ENCODE measurements around the gene SARS2.

DNA sequence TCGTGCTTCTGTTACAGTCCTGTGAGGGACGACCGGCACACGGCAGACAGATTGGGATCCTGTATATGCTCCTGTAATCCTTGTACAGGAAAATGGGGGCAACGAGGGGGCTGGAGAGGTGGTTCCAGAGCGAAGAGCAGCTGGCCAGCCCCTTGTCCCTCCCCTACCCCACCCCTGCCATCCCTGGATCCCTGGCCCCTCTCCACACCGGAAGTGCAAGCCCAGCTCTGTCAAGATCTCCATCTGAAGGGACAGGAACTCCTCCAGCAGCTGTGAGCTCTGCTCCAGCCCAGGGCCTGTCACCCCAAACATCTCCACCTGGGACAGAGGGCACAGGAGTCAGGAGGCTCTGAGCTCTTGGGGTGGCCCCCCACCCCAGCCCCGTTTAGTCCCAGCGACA lies 13.0 kb downstream of the SARS2 start:
- TF ChIP-seq, protein P1, sequence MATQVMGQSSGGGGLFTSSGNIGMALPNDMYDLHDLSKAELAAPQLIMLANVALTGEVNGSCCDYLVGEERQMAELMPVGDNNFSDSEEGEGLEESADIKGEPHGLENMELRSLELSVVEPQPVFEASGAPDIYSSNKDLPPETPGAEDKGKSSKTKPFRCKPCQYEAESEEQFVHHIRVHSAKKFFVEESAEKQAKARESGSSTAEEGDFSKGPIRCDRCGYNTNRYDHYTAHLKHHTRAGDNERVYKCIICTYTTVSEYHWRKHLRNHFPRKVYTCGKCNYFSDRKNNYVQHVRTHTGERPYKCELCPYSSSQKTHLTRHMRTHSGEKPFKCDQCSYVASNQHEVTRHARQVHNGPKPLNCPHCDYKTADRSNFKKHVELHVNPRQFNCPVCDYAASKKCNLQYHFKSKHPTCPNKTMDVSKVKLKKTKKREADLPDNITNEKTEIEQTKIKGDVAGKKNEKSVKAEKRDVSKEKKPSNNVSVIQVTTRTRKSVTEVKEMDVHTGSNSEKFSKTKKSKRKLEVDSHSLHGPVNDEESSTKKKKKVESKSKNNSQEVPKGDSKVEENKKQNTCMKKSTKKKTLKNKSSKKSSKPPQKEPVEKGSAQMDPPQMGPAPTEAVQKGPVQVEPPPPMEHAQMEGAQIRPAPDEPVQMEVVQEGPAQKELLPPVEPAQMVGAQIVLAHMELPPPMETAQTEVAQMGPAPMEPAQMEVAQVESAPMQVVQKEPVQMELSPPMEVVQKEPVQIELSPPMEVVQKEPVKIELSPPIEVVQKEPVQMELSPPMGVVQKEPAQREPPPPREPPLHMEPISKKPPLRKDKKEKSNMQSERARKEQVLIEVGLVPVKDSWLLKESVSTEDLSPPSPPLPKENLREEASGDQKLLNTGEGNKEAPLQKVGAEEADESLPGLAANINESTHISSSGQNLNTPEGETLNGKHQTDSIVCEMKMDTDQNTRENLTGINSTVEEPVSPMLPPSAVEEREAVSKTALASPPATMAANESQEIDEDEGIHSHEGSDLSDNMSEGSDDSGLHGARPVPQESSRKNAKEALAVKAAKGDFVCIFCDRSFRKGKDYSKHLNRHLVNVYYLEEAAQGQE (IDR thresholded peaks at IDR 0.05): no peak
- TF ChIP-seq, protein P2, sequence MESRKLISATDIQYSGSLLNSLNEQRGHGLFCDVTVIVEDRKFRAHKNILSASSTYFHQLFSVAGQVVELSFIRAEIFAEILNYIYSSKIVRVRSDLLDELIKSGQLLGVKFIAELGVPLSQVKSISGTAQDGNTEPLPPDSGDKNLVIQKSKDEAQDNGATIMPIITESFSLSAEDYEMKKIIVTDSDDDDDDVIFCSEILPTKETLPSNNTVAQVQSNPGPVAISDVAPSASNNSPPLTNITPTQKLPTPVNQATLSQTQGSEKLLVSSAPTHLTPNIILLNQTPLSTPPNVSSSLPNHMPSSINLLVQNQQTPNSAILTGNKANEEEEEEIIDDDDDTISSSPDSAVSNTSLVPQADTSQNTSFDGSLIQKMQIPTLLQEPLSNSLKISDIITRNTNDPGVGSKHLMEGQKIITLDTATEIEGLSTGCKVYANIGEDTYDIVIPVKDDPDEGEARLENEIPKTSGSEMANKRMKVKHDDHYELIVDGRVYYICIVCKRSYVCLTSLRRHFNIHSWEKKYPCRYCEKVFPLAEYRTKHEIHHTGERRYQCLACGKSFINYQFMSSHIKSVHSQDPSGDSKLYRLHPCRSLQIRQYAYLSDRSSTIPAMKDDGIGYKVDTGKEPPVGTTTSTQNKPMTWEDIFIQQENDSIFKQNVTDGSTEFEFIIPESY (IDR thresholded peaks at IDR 0.05): no peak
- TF ChIP-seq, protein P3, sequence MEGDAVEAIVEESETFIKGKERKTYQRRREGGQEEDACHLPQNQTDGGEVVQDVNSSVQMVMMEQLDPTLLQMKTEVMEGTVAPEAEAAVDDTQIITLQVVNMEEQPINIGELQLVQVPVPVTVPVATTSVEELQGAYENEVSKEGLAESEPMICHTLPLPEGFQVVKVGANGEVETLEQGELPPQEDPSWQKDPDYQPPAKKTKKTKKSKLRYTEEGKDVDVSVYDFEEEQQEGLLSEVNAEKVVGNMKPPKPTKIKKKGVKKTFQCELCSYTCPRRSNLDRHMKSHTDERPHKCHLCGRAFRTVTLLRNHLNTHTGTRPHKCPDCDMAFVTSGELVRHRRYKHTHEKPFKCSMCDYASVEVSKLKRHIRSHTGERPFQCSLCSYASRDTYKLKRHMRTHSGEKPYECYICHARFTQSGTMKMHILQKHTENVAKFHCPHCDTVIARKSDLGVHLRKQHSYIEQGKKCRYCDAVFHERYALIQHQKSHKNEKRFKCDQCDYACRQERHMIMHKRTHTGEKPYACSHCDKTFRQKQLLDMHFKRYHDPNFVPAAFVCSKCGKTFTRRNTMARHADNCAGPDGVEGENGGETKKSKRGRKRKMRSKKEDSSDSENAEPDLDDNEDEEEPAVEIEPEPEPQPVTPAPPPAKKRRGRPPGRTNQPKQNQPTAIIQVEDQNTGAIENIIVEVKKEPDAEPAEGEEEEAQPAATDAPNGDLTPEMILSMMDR (IDR thresholded peaks at IDR 0.05; ENCODE audit: low read depth, low read length, missing input control): no peak
- TF ChIP-seq YY1 (IDR thresholded peaks at IDR 0.05) (no peak), JUND (IDR thresholded peaks at IDR 0.05) (no peak), NR2F2 (IDR thresholded peaks at IDR 0.05) (no peak), EGR1 (IDR thresholded peaks at IDR 0.05; ENCODE audit: low read depth in 2 of 2) (no peak), RXRA (IDR thresholded peaks at IDR 0.05) (no peak), TAF1 (conservative IDR thresholded peaks at IDR 0.05) (no peak), FOXA1 (IDR thresholded peaks at IDR 0.05) (no peak), RAD21 (IDR thresholded peaks at IDR 0.05) (no peak), SP1 (IDR thresholded peaks at IDR 0.05) (no peak)
- TF ChIP-seq, protein P4, sequence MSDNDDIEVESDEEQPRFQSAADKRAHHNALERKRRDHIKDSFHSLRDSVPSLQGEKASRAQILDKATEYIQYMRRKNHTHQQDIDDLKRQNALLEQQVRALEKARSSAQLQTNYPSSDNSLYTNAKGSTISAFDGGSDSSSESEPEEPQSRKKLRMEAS (IDR thresholded peaks at IDR 0.05): no peak
